GM12865 (cell line): Measurements from ENCODE around the gene TEX11.
"Not testable (repeated sequence)": the region's sequence is repeated elsewhere in the genome, so short reads cannot be mapped to it uniquely, and the experiment has no call there.

ENCODE experiments used
- DNase-seq: peaks from one replicate; pipeline ENCODE4 v3.0.0; 2010; ENCODE audit warnings: low read depth
- H3K4me3 ChIP-seq: 2 replicates; pipeline ENCODE4 v1.5.1; 2011; ENCODE audit warnings: mild to moderate bottlenecking, low read depth, low read length, control low read depth
- CTCF ChIP-seq: IDR thresholded peaks from 2 replicates; pipeline ENCODE4 v1.5.1; 2011; ENCODE audit warnings: low read length, control low read depth, low read depth, inconsistent platforms; ENCODE audit not compliant: insufficient read depth; ENCODE audit errors: missing control alignments

Gene TEX11

DNA sequence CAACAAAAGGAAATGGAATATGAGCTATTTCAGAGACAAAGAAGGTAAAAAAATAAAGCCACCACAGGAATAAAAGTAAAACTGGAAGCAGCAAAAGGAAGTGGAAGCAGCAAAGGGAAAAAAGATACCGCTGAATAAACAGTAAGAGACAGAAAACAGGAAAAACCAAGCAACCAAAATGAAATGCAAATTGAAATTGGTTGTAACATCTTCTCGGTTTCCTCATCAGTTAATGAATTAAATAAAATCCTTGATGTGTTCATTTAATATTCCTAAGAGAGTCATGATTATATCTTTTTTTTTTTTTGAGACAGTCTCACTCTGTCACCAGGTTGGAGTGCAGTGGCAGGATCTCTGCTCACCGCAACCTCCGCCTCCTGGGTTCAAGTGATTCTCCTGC lies 331.1 kb downstream of the TEX11 start:
- H3K4me3 ChIP-seq = no peak overlapping the region
- TF ChIP-seq CTCF = no peak
- no peak for DNase-seq

GRCh38 chrX:70569922-70570576 lies 338.5 kb downstream of the TEX11 start:
- not testable (repeated sequence) for DNase-seq, H3K4me3 ChIP-seq

DNA sequence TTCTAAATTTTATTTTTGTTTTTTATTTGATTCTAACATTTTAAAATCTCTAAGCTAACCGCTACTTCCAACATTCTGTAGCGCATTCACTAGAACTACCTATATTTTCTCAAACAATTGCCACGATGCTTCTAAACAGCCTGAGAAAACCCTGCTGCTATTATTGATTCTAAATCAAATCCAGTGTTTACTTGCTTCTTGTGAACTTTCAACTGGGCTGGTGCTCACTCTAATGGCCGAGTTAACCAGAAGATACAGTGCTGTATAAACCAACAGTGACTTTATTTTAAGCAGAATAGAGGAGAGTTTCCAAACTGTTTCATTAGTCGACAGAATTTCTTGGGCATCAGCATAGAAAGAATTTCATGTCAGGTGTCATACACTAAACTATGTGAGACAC lies 353.6 kb downstream of the TEX11 start:
- TF ChIP-seq CTCF = no peak
- H3K4me3 ChIP-seq = no peak overlapping the region
- no peak for DNase-seq

DNA sequence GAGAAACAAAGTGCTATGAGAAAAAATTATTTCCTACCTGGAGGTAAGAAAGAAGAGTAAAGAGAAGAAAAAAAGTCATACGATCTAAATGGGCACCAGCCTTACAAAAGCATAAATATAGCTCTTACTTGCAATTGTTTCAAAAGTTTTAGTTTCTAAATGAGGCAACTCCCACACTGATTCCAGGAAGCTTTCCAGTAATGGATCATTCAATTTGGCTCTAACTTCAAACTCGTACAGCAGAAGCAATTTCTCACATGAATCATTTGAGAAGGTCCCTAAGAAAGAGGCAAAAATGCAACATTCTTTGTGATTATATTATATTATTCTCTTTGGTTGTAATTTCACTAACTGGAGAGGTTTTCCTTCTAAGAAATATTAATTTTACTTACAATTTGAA lies 354.0 kb downstream of the TEX11 start:
- H3K4me3 ChIP-seq = no peak overlapping the region
- DNase-seq = no peak
- no peak for TF ChIP-seq CTCF

GRCh38 chrX:70554081-70554480 lies 354.4 kb downstream of the TEX11 start:
- H3K4me3 ChIP-seq = no peak overlapping the region
- DNase-seq = peak; percentile 1
- no peak for TF ChIP-seq CTCF

DNA sequence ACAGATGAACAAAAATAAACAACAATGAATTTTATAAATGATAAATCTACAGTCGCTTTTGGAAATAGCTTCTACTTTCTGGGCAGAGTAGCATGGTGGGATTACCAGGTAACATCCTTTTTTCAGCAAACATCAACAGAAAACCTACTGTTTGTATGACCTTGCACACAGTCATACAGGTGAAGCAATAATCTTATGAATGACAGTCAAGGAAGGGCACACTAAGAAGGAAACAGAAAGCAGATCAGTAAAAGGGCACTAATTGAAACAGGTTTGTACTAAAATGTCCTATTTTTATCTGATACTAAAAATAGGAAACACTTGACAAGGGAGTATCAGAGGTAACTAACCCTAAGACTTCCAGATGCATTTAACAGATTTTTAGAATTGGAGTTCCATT lies 355.0 kb downstream of the TEX11 start:
- peak; percentile 15 for DNase-seq
- no peak for TF ChIP-seq CTCF
- H3K4me3 ChIP-seq = no peak overlapping the region

DNA sequence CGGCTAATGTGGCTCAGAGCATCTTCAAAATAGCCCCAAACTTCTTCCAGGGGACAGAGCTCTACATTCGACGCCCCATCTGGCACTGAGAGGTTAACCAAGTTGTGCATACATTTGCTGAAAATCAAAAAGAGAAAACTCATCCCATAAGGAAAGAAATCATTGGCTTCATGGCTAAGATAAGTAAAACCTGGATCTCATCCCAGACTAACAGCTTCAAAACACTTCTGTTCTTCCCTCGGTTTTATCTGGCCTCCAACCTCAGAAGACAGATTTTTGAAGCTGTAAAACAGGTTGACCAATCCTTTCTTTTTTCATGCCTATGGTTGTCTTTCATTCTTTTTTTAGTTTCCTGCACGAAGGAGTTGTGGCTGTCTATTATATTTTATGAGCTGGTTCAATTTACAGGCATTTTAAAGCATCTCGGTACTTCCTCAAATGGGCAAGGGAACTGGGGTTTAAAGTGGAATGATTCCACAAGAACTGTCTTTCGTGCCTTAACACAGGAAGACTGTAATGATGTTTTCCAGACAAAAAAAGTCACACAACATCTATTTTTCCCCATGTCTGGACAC lies 356.3 kb downstream of the TEX11 start:
- no peak for DNase-seq
- TF ChIP-seq CTCF = no peak
- no peak overlapping the region for H3K4me3 ChIP-seq
